Measurements from ENCODE around the gene TTC39C.
A peak's percentile ranks its signal among the peaks of the same experiment; 100 is the strongest.

Gene TTC39C

GRCh38 chr18:24089076-24089475, 74.5 kb downstream of the TTC39C start:
- no peak for DNase-seq (ENCODE audit: low read depth)

GRCh38 chr18:24089515-24090337, 75.2 kb downstream of the TTC39C start:
- DNase-seq (ENCODE audit: low read depth) = no peak

- DNase-seq (ENCODE audit: low read depth) = no peak
These were observed 76.3 kb downstream of the TTC39C start for GRCh38 chr18:24090876-24091275.

GRCh38 chr18:24094561-24094960, 80.0 kb downstream of the TTC39C start:
- no peak for DNase-seq (ENCODE audit: low read depth)

GRCh38 chr18:24095976-24096375, 81.4 kb downstream of the TTC39C start:
- DNase-seq (ENCODE audit: low read depth) = no peak

- DNase-seq (ENCODE audit: low read depth) = no peak
These were observed 88.9 kb downstream of the TTC39C start for GRCh38 chr18:24103320-24104021.

- no peak for DNase-seq (ENCODE audit: low read depth)
These were observed 89.9 kb downstream of the TTC39C start for GRCh38 chr18:24104486-24104885.

GRCh38 chr18:24108641-24109040, 94.1 kb downstream of the TTC39C start:
- no peak for DNase-seq (ENCODE audit: low read depth)

- no peak for DNase-seq (ENCODE audit: low read depth)
These were observed 97.4 kb downstream of the TTC39C start for GRCh38 chr18:24111936-24112335.

GRCh38 chr18:24112464-24112863, 97.9 kb downstream of the TTC39C start:
- no peak for DNase-seq (ENCODE audit: low read depth)

GRCh38 chr18:24112874-24113615, 98.5 kb downstream of the TTC39C start:
- DNase-seq (ENCODE audit: low read depth) = no peak

- DNase-seq (ENCODE audit: low read depth) = no peak
These were observed 100.5 kb downstream of the TTC39C start for GRCh38 chr18:24114924-24115549.

- no peak for DNase-seq (ENCODE audit: low read depth)
These were observed 101.1 kb downstream of the TTC39C start for GRCh38 chr18:24115628-24116027.

- DNase-seq (ENCODE audit: low read depth) = peak; percentile 71
These were observed 104.4 kb downstream of the TTC39C start for GRCh38 chr18:24118750-24119577.

- no peak for DNase-seq (ENCODE audit: low read depth)
These were observed 106.1 kb downstream of the TTC39C start for GRCh38 chr18:24120676-24121075.

GRCh38 chr18:24121625-24122024, 107.1 kb downstream of the TTC39C start:
- DNase-seq (ENCODE audit: low read depth) = no peak

GRCh38 chr18:24126155-24126961, 111.8 kb downstream of the TTC39C start:
- DNase-seq (ENCODE audit: low read depth) = no peak

- no peak for DNase-seq (ENCODE audit: low read depth)
These were observed 113.2 kb downstream of the TTC39C start for GRCh38 chr18:24127735-24128134.

- DNase-seq (ENCODE audit: low read depth) = no peak
These were observed 114.1 kb downstream of the TTC39C start for GRCh38 chr18:24128700-24129099.

- DNase-seq (ENCODE audit: low read depth) = no peak
These were observed 115.9 kb downstream of the TTC39C start for GRCh38 chr18:24130494-24130893.

All from activated T-cell treated with anti-CD3 and anti-CD28 coated beads for 24 hours (primary cell).